Measurements from ENCODE around the gene SLC5A1. TPM values are rescaled to one million over a fixed set of nuclear protein-coding genes. Genes with fewer than 3 reads are reported as not detected.

The SLC5A1 gene
- total RNA-seq, 1 donor from 2014 or later: not detected

GRCh38 chr22:32122899-32123298, 79.8 kb downstream of the SLC5A1 start:
- Histone ChIP-seq H3K27ac (no peak overlapping the region), H3K79me2 (ENCODE audit: low read depth) (no peaks in the 10 kb centered on the region), H4K20me1 (ENCODE audit: low read depth) (no peaks in the 10 kb centered on the region), H2AFZ (replicated peaks) (no peak overlapping the region), H3K4me3 (no peak overlapping the region), H3K9me3 (ENCODE audit: low read depth) (no peaks in the 10 kb centered on the region), H3K4me2 (no peak overlapping the region), H3K27me3 (peaks cover 7% of the 10 kb centered on the region), H3F3A (ENCODE audit: low read depth) (no peaks in the 10 kb centered on the region), H3K9ac (no peak overlapping the region), H3K4me1 (no peaks in the 10 kb centered on the region), H3K36me3 (no peaks in the 10 kb centered on the region)
- TF ChIP-seq EZH2phosphoT487 (IDR thresholded peaks at IDR 0.05) (no peak), EZH2 (IDR thresholded peaks at IDR 0.05) (no peak), CTCF (IDR thresholded peaks at IDR 0.05) (no peak)
- Mint-ChIP-seq H3K4me3 (no peak overlapping the region), H3K4me1 (no peaks in the 10 kb centered on the region), H3K36me3 (no peaks in the 10 kb centered on the region), H3K27me3 (ENCODE audit: insufficient read depth, low read depth) (peaks cover 2% of the 10 kb centered on the region), H3K9me3 (no peaks in the 10 kb centered on the region), H3K27ac (no peak overlapping the region)
- no peak for DNase-seq (ENCODE audit: low spot score)

- H3K4me3 Mint-ChIP-seq: no peak overlapping the region
- peak; percentile 44 for DNase-seq (ENCODE audit: low spot score)
These were observed 80.6 kb downstream of the SLC5A1 start for GRCh38 chr22:32123657-32124056.

GRCh38 chr22:32127904-32128303, 84.8 kb downstream of the SLC5A1 start:
- Mint-ChIP-seq H3K4me3 (no peak overlapping the region), H3K4me1 (no peaks in the 10 kb centered on the region), H3K9me3 (peaks cover 2% of the 10 kb centered on the region), H3K27me3 (ENCODE audit: insufficient read depth, low read depth) (peaks cover 2% of the 10 kb centered on the region), H3K36me3 (no peaks in the 10 kb centered on the region), H3K27ac (no peak overlapping the region)
- peaks cover 7% of the 10 kb centered on the region for H3K27me3 ChIP-seq
- H3K9ac ChIP-seq: no peak overlapping the region
- H3K4me1 ChIP-seq: no peaks in the 10 kb centered on the region
- H3K4me2 ChIP-seq: no peak overlapping the region
- H3K4me3 ChIP-seq: no peak overlapping the region
- no peaks in the 10 kb centered on the region for H3K9me3 ChIP-seq (ENCODE audit: low read depth)
- no peak overlapping the region for H3K27ac ChIP-seq
- TF ChIP-seq CTCF (IDR thresholded peaks at IDR 0.05) (peak; percentile 67), EZH2phosphoT487 (IDR thresholded peaks at IDR 0.05) (no peak), EZH2 (IDR thresholded peaks at IDR 0.05) (no peak)
- H3K36me3 ChIP-seq: no peaks in the 10 kb centered on the region
- H3K79me2 ChIP-seq (ENCODE audit: low read depth): no peaks in the 10 kb centered on the region
- no peaks in the 10 kb centered on the region for H4K20me1 ChIP-seq (ENCODE audit: low read depth)
- peak; percentile 65 for DNase-seq (ENCODE audit: low spot score)
- H3F3A ChIP-seq (ENCODE audit: low read depth): no peaks in the 10 kb centered on the region
- no peak overlapping the region for H2AFZ ChIP-seq (replicated peaks)

More at GRCh38 chr22:32123657-32124056, 80.6 kb downstream of the SLC5A1 start:
- H3K79me2 ChIP-seq (ENCODE audit: low read depth): no peaks in the 10 kb centered on the region
- no peaks in the 10 kb centered on the region for H3F3A ChIP-seq (ENCODE audit: low read depth)
- no peak overlapping the region for H3K4me3 ChIP-seq
- H3K9ac ChIP-seq: no peak overlapping the region
- Mint-ChIP-seq H3K27me3 (ENCODE audit: insufficient read depth, low read depth) (peaks cover 4% of the 10 kb centered on the region), H3K4me1 (no peaks in the 10 kb centered on the region), H3K36me3 (no peaks in the 10 kb centered on the region), H3K27ac (no peak overlapping the region), H3K9me3 (no peaks in the 10 kb centered on the region)
- peak overlapping the region; percentile 17 for H2AFZ ChIP-seq (replicated peaks)
- no peaks in the 10 kb centered on the region for H4K20me1 ChIP-seq (ENCODE audit: low read depth)
- H3K9me3 ChIP-seq (ENCODE audit: low read depth): no peaks in the 10 kb centered on the region
- no peak overlapping the region for H3K27ac ChIP-seq
- H3K36me3 ChIP-seq: no peaks in the 10 kb centered on the region
- H3K27me3 ChIP-seq: peaks cover 7% of the 10 kb centered on the region
- TF ChIP-seq EZH2phosphoT487 (IDR thresholded peaks at IDR 0.05) (no peak), CTCF (IDR thresholded peaks at IDR 0.05) (peak; percentile 34), EZH2 (IDR thresholded peaks at IDR 0.05) (no peak)
- no peak overlapping the region for H3K4me2 ChIP-seq
- no peaks in the 10 kb centered on the region for H3K4me1 ChIP-seq

All from neural progenitor cell (in vitro differentiated cells).